HEK293T (cell line): ENCODE measurements around the gene MMP17.
A peak's percentile ranks its signal among the peaks of the same experiment; 100 is the strongest.

ENCODE experiments used
- CTCF ChIA-PET: fragments of 350-600 bp; formaldehyde crosslinking; extraction: SDS; loops from one replicate; lab custom pipeline; 2021; ENCODE audit warnings: antibody characterized with exemption, inconsistent platforms; lab: Yijun Ruan, JAX
- POLR2A ChIA-PET: fragments of 350-600 bp; formaldehyde crosslinking; extraction: SDS; loops from one replicate; lab custom pipeline; 2020; ENCODE audit warnings: antibody characterized with exemption, inconsistent platforms; lab: Yijun Ruan, JAX
- DNase-seq: peaks from one replicate; pipeline ENCODE4 v3.0.0; 2012; ENCODE audit warnings: mixed read lengths; ENCODE audit errors: extremely low spot score
- ARNT ChIP-seq: fragments of 450-650 bp; IDR thresholded peaks from 2 replicates; pipeline ENCODE4 v1.6.1; 2017; ENCODE audit warnings: mild to moderate bottlenecking
- BHLHE40 ChIP-seq: fragments of 450-650 bp; IDR thresholded peaks from 2 replicates; pipeline ENCODE4 v1.6.1; 2016; ENCODE audit warnings: mild to moderate bottlenecking, moderate library complexity, borderline replicate concordance
- CTBP1 ChIP-seq: fragments of 450-650 bp; IDR thresholded peaks from 2 replicates; pipeline ENCODE4 v1.6.1; 2016; ENCODE audit warnings: borderline replicate concordance
- ELF4 ChIP-seq: fragments of 450-650 bp; IDR thresholded peaks from 2 replicates; pipeline ENCODE4 v1.6.1; 2017; ENCODE audit warnings: antibody characterized with exemption
- FOXA1 ChIP-seq: fragments of 450-650 bp; IDR thresholded peaks from 2 replicates; pipeline ENCODE4 v1.6.1; 2016; ENCODE audit warnings: mild to moderate bottlenecking
- FOXK2 ChIP-seq: fragments of 450-650 bp; IDR thresholded peaks from 2 replicates; pipeline ENCODE4 v1.6.1; 2016; ENCODE audit warnings: mild to moderate bottlenecking
- FOXM1 ChIP-seq: fragments of 450-650 bp; IDR thresholded peaks from 2 replicates; pipeline ENCODE4 v1.6.1; 2017; ENCODE audit warnings: mild to moderate bottlenecking, borderline replicate concordance
- HDGF ChIP-seq: fragments of 450-650 bp; IDR thresholded peaks from 2 replicates; pipeline ENCODE4 v1.6.1; 2017; ENCODE audit warnings: antibody characterized with exemption, borderline replicate concordance
- L3MBTL2 ChIP-seq: fragments of 450-650 bp; conservative IDR thresholded peaks from 2 replicates; pipeline ENCODE4 v1.6.1; 2016; ENCODE audit warnings: mild to moderate bottlenecking
- LEF1 ChIP-seq: fragments of 450-650 bp; IDR thresholded peaks from 2 replicates; pipeline ENCODE4 v1.6.1; 2017; ENCODE audit warnings: mild to moderate bottlenecking, borderline replicate concordance
- NFRKB ChIP-seq: fragments of 450-650 bp; IDR thresholded peaks from 2 replicates; pipeline ENCODE4 v1.6.1; 2016; ENCODE audit warnings: mild to moderate bottlenecking, moderate library complexity
- PKNOX1 ChIP-seq: fragments of 450-650 bp; IDR thresholded peaks from 2 replicates; pipeline ENCODE4 v1.6.1; 2016
- SP1 ChIP-seq: fragments of 450-650 bp; IDR thresholded peaks from 2 replicates; pipeline ENCODE4 v1.6.1; 2017
- SUZ12 ChIP-seq: fragments of 450-650 bp; IDR thresholded peaks from 2 replicates; pipeline ENCODE4 v1.6.1; 2016; ENCODE audit warnings: mild to moderate bottlenecking
- TARDBP ChIP-seq: fragments of 450-650 bp; IDR thresholded peaks from 2 replicates; pipeline ENCODE4 v1.6.1; 2016
- ZNF384 ChIP-seq: fragments of 450-650 bp; IDR thresholded peaks from 2 replicates; pipeline ENCODE4 v1.6.1; 2016

The MMP17 gene

GRCh38 chr12:131831635-131832041 is 3.4 kb downstream of the MMP17 start:
- TF ChIP-seq PKNOX1: no peak
- no peak for TF ChIP-seq L3MBTL2
- no peak for TF ChIP-seq HDGF
- TF ChIP-seq FOXA1: no peak
- no peak for TF ChIP-seq ELF4
- no peak for TF ChIP-seq SP1
- no peak for TF ChIP-seq FOXK2
- no peak for TF ChIP-seq BHLHE40
- no peak for TF ChIP-seq ARNT
- no peak for TF ChIP-seq FOXM1
- TF ChIP-seq NFRKB: no peak
- TF ChIP-seq SUZ12: no peak
- TF ChIP-seq LEF1: no peak
- no peak for DNase-seq
- ChIA-PET CTCF (no interaction called here), POLR2A (interaction anchor here (0.7 kb wide), 1 partner anchor 94 kb away, joined by 3 read pairs; no protein-coding TSS in a partner anchor)

DNA sequence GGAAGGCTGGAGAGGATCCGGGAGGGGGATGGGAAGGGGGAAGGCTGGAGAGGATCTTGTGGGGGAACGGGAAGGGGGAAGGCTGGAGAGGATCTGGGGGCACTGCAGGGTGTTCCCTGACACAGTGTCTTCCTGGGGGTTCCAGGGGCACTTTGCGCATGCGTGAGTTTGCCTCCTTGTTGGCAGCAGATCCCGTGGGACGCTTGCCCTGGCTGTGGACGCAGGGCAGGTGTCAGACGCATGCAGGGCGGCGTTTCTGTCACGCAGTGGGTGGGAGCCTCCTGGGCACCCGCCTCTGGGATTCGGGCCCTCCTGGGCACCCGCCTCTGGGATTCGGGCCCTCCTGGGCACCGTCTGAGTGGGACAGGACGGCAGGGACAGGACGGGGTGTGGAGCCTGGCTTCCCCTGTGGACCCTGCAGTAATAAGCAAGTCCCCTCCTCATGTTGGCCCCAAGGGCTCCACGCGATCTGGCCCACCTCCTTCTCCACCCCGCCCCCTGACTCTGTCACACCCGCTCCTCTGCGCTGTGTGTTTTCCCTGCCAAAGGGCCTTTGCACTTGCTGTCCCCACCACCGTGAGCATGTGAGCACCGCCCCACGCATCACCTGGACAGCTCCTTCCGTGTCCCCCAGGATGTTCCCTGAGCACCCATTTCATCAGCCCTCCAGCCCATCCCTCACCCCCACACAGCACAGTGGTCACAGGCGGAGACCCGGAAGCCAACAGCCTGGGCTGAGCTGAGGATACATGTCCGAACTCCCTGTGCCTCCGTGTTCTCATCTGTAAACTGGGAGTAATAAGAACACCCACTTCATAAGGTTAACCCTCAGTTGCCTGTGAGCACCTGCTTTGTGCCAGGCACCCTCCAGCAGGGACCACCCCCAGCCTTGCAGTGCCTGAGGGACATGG is 4.4 kb downstream of the MMP17 start:
- POLR2A ChIA-PET: no interaction called here
- TF ChIP-seq ZNF384: no peak
- no peak for TF ChIP-seq FOXK2
- TF ChIP-seq ARNT: no peak
- TF ChIP-seq L3MBTL2: no peak
- no peak for TF ChIP-seq SP1
- TF ChIP-seq ELF4: no peak
- no peak for TF ChIP-seq FOXM1
- TF ChIP-seq TARDBP: no peak
- no peak for TF ChIP-seq BHLHE40
- no peak for TF ChIP-seq CTBP1
- TF ChIP-seq HDGF: no peak
- no peak for TF ChIP-seq SUZ12
- no peak for TF ChIP-seq FOXA1
- no peak for TF ChIP-seq PKNOX1
- no peak for TF ChIP-seq LEF1
- TF ChIP-seq NFRKB: no peak

DNA sequence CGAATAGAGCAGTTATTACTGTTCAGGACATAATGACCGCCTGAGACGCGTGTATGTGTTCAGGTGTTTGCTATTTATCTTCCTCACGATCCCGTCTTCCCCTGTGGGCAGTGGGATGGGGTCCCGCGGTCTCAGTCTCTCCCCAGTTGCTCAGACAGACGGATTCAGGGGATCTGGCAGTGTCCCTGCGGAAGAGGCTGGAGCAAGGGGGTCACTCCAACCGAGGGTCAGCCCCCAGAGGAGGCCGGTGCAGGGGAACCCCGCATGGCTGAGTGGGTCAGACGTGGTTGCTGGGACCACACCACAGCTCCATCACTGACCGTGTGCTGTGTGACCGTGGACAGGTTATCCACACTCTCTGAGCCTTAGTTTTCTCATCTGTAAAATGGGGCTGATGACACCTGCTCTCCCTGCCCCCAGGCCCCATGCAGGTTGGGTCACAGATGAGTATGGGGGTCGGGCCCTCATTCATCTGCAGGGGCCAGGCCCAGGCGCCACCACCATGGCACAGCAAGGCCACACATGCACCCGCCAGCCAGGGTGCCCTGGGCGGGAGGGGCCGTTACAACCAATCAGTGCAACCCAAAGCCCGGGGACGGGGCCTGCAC is 5.2 kb downstream of the MMP17 start:
- TF ChIP-seq CTBP1 (no peak), SUZ12 (no peak), ARNT (no peak), ELF4 (no peak), TARDBP (no peak), FOXM1 (no peak)
- POLR2A ChIA-PET: no interaction called here
- DNase-seq: no peak
- CTCF ChIA-PET: no interaction called here

More for the DNA sequence above, 4.4 kb downstream of the MMP17 start:
- CTCF ChIA-PET: no interaction called here
- no peak for DNase-seq

- ChIA-PET CTCF (no interaction called here), POLR2A (no interaction called here)
- no peak for TF ChIP-seq TARDBP
- peak; percentile 58 for DNase-seq
Observed at GRCh38 chr12:131833896-131834641, 5.9 kb downstream of the MMP17 start.

- ChIA-PET POLR2A (interaction anchor here (0.6 kb wide), 1 partner anchor 95 kb away, joined by 3 read pairs; no protein-coding TSS in a partner anchor), CTCF (interaction anchor here (0.7 kb wide), 1 partner anchor 177 kb away, joined by 4 read pairs; no protein-coding TSS in a partner anchor)
- DNase-seq: no peak
- no peak for TF ChIP-seq NFRKB
- TF ChIP-seq FOXK2: no peak
- TF ChIP-seq L3MBTL2: no peak
- no peak for TF ChIP-seq SUZ12
- TF ChIP-seq SP1: no peak
- TF ChIP-seq LEF1: no peak
- TF ChIP-seq CTBP1: no peak
- TF ChIP-seq FOXA1: no peak
- no peak for TF ChIP-seq ELF4
- TF ChIP-seq HDGF: no peak
- no peak for TF ChIP-seq TARDBP
- no peak for TF ChIP-seq FOXM1
- no peak for TF ChIP-seq BHLHE40
- TF ChIP-seq ZNF384: no peak
- TF ChIP-seq PKNOX1: no peak
- TF ChIP-seq ARNT: no peak
Observed at GRCh38 chr12:131834798-131835615, 6.8 kb downstream of the MMP17 start.
